ENCODE data around the gene GABRG3. TPM values are rescaled to one million over a fixed set of nuclear protein-coding genes. Genes with fewer than 3 reads are reported as not detected.

Gene GABRG3
- total RNA-seq, 4 donors from 2014 or later, result 0.67 to 3.0 TPM; not detected in 2

DNA sequence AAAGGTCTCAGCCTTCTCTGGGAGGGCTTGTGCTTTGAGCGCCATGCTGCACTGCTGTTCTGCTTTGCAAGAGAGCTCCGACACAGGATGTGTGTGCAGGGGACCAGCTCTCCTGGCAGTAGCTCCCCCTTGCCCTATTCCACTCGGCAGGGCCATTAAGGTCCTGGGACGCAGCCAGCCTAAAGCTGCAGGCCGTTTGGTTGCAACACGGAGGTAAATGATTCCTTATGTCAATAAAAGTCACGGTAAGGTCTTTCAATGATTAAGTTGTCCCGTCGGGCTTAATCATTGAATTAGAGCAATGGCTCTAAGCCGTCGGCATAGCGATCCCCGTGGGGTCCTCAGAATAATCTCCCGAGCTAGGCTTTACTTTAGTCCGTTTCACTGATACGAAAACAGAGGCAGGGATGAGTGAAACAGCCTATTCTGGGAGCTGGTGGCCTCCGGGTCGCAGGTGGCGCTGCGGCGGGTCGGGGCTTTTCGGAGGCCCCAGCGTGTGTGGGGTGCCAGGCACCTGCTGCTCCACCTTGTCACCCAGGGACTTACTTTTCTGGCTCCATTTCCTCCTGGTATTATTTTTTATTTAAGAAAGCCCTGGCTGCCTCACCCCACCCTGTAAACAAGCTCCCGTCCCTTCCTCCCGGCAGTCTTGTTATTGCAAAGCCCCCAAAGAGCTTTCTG lies 603.0 kb downstream of the GABRG3 start:
- no peaks in the 10 kb centered on the region for H3K4me1 ChIP-seq
- TF ChIP-seq, protein P1, sequence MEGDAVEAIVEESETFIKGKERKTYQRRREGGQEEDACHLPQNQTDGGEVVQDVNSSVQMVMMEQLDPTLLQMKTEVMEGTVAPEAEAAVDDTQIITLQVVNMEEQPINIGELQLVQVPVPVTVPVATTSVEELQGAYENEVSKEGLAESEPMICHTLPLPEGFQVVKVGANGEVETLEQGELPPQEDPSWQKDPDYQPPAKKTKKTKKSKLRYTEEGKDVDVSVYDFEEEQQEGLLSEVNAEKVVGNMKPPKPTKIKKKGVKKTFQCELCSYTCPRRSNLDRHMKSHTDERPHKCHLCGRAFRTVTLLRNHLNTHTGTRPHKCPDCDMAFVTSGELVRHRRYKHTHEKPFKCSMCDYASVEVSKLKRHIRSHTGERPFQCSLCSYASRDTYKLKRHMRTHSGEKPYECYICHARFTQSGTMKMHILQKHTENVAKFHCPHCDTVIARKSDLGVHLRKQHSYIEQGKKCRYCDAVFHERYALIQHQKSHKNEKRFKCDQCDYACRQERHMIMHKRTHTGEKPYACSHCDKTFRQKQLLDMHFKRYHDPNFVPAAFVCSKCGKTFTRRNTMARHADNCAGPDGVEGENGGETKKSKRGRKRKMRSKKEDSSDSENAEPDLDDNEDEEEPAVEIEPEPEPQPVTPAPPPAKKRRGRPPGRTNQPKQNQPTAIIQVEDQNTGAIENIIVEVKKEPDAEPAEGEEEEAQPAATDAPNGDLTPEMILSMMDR (IDR thresholded peaks at IDR 0.05), result no peak
- TF ChIP-seq POLR2A (IDR thresholded peaks at IDR 0.05), result no peak
- no peaks in the 10 kb centered on the region for H3K9me3 ChIP-seq
- no peak overlapping the region for H3K4me3 ChIP-seq (replicated peaks in 1 of 3)
- intact Hi-C loops (cut with DNase I), result no loop called here
- H3K27me3 ChIP-seq, result no peaks in the 10 kb centered on the region
- no peaks in the 10 kb centered on the region for H3K36me3 ChIP-seq
- DNase-seq, result no peak
- H3K27ac ChIP-seq, result no peak overlapping the region
- 71 to 75% methylated on average over 25 to 26 of the region's 26 CpGs for WGBS, 2 donors

DNA sequence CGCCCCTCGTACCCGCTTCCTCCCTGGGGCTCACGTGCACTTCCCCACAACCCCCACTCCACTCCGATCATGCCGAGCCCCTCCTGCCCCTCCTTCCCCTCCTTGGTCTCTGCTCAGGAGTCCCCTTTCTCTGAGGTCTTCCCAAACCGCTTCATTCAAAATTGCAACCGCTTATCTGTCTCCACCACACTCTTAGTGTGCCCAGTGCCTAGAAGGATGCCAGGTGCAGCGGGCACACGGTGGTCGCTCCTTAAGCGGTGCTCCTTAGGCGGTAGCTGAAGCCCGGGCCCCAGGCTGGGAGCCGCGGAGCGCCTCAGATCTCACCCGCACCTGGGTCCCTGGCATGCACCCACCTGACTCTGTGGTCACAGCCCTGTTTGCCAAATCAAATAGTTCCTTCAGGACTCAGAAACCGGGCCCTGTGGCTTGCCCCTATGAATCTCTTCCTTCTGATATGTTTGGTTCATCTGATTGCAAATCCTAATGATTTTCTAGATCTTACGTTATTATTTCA lies 603.6 kb downstream of the GABRG3 start:
- Histone ChIP-seq H3K27me3 (no peaks in the 10 kb centered on the region), H3K27ac (no peak overlapping the region), H3K9me3 (no peaks in the 10 kb centered on the region), H3K4me1 (no peaks in the 10 kb centered on the region), H3K36me3 (no peaks in the 10 kb centered on the region), H3K4me3 (replicated peaks in 1 of 3) (no peak overlapping the region)
- no peak for DNase-seq
- WGBS, 2 donors, result 87 to 91% methylated on average over 20 of the region's 20 CpGs
- intact Hi-C loops (cut with DNase I), result no loop called here
- TF ChIP-seq POLR2A (IDR thresholded peaks at IDR 0.05), result no peak
- TF ChIP-seq, protein P1 (IDR thresholded peaks at IDR 0.05), result no peak

DNA sequence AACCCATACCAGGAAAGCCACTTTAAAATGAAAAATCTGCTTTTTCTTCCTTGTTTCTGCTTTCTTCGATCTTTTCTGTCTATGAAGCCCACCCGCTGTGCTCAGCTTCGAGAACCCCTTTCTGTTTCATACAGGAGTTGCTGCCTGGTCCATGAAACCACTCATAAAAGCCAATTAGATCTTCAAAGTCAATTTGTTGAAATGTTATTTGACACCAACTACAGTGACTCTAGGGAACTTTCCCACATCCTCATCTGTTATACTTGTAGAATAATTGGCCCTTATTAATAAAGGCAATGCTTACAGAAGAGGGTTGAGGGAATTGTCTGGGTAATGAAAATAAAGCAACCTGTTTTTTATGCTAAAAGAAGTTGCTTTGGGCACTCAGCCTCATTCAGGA lies 604.5 kb downstream of the GABRG3 start:
- no peak for TF ChIP-seq POLR2A (IDR thresholded peaks at IDR 0.05)
- TF ChIP-seq, protein P1 (IDR thresholded peaks at IDR 0.05), result no peak
- H3K4me1 ChIP-seq, result no peaks in the 10 kb centered on the region
- H3K36me3 ChIP-seq, result no peaks in the 10 kb centered on the region
- no peaks in the 10 kb centered on the region for H3K27me3 ChIP-seq
- intact Hi-C loops (cut with DNase I), result no loop called here
- no peak for DNase-seq
- H3K27ac ChIP-seq, result no peak overlapping the region
- no peak overlapping the region for H3K4me3 ChIP-seq (replicated peaks in 1 of 3)
- WGBS, 2 donors, result 85 to 91% methylated on average over 3 of the region's 3 CpGs
- no peaks in the 10 kb centered on the region for H3K9me3 ChIP-seq

DNA sequence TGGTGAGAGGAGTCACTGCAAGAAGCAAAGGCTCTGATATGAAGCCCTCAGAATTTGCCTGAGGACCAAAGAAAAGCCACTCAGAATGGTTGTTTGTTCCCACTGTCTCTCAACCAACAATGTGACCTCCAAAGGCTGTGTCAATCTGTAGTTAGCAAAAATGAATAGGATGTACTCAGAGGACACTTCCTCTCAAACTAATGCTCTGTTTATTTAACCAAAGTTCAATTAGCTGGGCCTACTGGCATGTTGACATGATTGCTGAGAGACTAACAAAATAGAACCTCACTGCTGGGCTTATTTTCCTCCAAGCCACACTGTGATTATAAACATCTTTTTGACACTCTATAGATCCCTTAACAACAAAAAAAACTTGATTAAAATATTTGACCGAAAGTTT lies 605.6 kb downstream of the GABRG3 start:
- no peaks in the 10 kb centered on the region for H3K27me3 ChIP-seq
- no peaks in the 10 kb centered on the region for H3K4me1 ChIP-seq
- TF ChIP-seq POLR2A (IDR thresholded peaks at IDR 0.05), result no peak
- TF ChIP-seq, protein P1 (IDR thresholded peaks at IDR 0.05), result no peak
- no peak overlapping the region for H3K27ac ChIP-seq
- no peaks in the 10 kb centered on the region for H3K9me3 ChIP-seq
- no peak for DNase-seq
- intact Hi-C loops (cut with DNase I), result no loop called here
- no peak overlapping the region for H3K4me3 ChIP-seq (replicated peaks in 1 of 3)
- WGBS, 2 donors, result 88 to 94% methylated on average over 1 of the region's 1 CpG
- H3K36me3 ChIP-seq, result no peaks in the 10 kb centered on the region

DNA sequence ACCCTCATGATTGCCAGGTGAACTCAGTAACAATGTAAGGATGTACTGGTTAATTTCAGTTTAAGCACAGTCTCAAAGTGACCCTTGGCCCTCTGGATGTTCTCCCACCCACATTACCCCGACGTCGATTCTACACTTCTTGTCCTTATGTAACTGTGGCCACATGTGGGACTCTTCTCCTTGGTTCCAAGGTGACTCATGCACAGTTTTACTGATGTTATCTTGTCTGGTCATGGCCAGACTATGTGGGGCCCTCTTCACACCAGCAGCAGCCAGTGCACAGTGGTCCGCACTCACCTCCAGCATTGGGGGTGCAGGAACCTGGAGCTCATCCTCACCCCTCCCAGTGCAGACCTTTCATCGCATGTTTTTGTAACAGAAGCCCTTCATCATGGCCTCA lies 608.8 kb downstream of the GABRG3 start:
- no peak for TF ChIP-seq POLR2A (IDR thresholded peaks at IDR 0.05)
- TF ChIP-seq, protein P1 (IDR thresholded peaks at IDR 0.05), result no peak
- intact Hi-C loops (cut with DNase I), result no loop called here
- 97% methylated on average over 5 of the region's 5 CpGs for WGBS, 2 donors

More for the DNA sequence above, 608.8 kb downstream of the GABRG3 start:
- Histone ChIP-seq H3K27me3 (no peaks in the 10 kb centered on the region), H3K36me3 (no peaks in the 10 kb centered on the region), H3K27ac (no peak overlapping the region), H3K4me3 (replicated peaks in 1 of 3) (no peak overlapping the region), H3K4me1 (no peaks in the 10 kb centered on the region), H3K9me3 (no peaks in the 10 kb centered on the region)
- no peak for DNase-seq
